ENCODE results near the gene POC5.

POC5 gene

GRCh38 chr5:75670577-75670976 is 46.7 kb downstream of the POC5 start:
- peak overlapping the region; percentile 34 for H3K9ac ChIP-seq (ENCODE audit: low read depth, low read length)
- H3K4me1 ChIP-seq (ENCODE audit: control insufficient read depth, insufficient read depth, low read length) = peaks cover 47% of the 10 kb centered on the region
- H3K4me3 ChIP-seq (ENCODE audit: low read length) = no peak overlapping the region
- H3K27me3 ChIP-seq (ENCODE audit: control insufficient read depth, insufficient read depth, low read length) = no peaks in the 10 kb centered on the region
- H3K9me3 ChIP-seq (replicated peaks; ENCODE audit: low read length) = no peaks in the 10 kb centered on the region
- H3K4me2 ChIP-seq (ENCODE audit: low read length) = no peak overlapping the region
- peaks cover 2% of the 10 kb centered on the region for H3K36me3 ChIP-seq (ENCODE audit: insufficient read depth, low read length)

- no peak overlapping the region for H3K9ac ChIP-seq (ENCODE audit: low read depth, low read length)
- H3K9me3 ChIP-seq (replicated peaks; ENCODE audit: low read length) = no peaks in the 10 kb centered on the region
- peak overlapping the region; percentile 59 for H3K4me2 ChIP-seq (ENCODE audit: low read length)
- H3K4me3 ChIP-seq (ENCODE audit: low read length) = peak overlapping the region; percentile 20
- peaks cover 47% of the 10 kb centered on the region for H3K4me1 ChIP-seq (ENCODE audit: control insufficient read depth, insufficient read depth, low read length)
- no peaks in the 10 kb centered on the region for H3K27me3 ChIP-seq (ENCODE audit: control insufficient read depth, insufficient read depth, low read length)
- H3K36me3 ChIP-seq (ENCODE audit: insufficient read depth, low read length) = peaks cover 2% of the 10 kb centered on the region
These were observed 48.1 kb downstream of the POC5 start for GRCh38 chr5:75668977-75669689.

- no peak overlapping the region for H3K9ac ChIP-seq (ENCODE audit: low read depth, low read length)
- H3K9me3 ChIP-seq (replicated peaks; ENCODE audit: low read length) = no peaks in the 10 kb centered on the region
- peaks cover 47% of the 10 kb centered on the region for H3K4me1 ChIP-seq (ENCODE audit: control insufficient read depth, insufficient read depth, low read length)
- H3K27me3 ChIP-seq (ENCODE audit: control insufficient read depth, insufficient read depth, low read length) = no peaks in the 10 kb centered on the region
- H3K4me2 ChIP-seq (ENCODE audit: low read length) = no peak overlapping the region
- peaks cover 2% of the 10 kb centered on the region for H3K36me3 ChIP-seq (ENCODE audit: insufficient read depth, low read length)
- no peak overlapping the region for H3K4me3 ChIP-seq (ENCODE audit: low read length)
These were observed 48.8 kb downstream of the POC5 start for GRCh38 chr5:75668445-75668844.

- Histone ChIP-seq H3K36me3 (ENCODE audit: insufficient read depth, low read length) (no peaks in the 10 kb centered on the region), H3K27me3 (ENCODE audit: control insufficient read depth, insufficient read depth, low read length) (no peaks in the 10 kb centered on the region), H3K9me3 (replicated peaks; ENCODE audit: low read length) (no peaks in the 10 kb centered on the region), H3K4me1 (ENCODE audit: control insufficient read depth, insufficient read depth, low read length) (peaks cover 41% of the 10 kb centered on the region), H3K4me2 (ENCODE audit: low read length) (no peak overlapping the region), H3K9ac (ENCODE audit: low read depth, low read length) (no peak overlapping the region), H3K4me3 (ENCODE audit: low read length) (no peak overlapping the region)
These were observed 49.7 kb downstream of the POC5 start for GRCh38 chr5:75667586-75667985.

- no peak overlapping the region for H3K9ac ChIP-seq (ENCODE audit: low read depth, low read length)
- no peaks in the 10 kb centered on the region for H3K9me3 ChIP-seq (replicated peaks; ENCODE audit: low read length)
- no peaks in the 10 kb centered on the region for H3K27me3 ChIP-seq (ENCODE audit: control insufficient read depth, insufficient read depth, low read length)
- no peak overlapping the region for H3K4me2 ChIP-seq (ENCODE audit: low read length)
- no peak overlapping the region for H3K4me3 ChIP-seq (ENCODE audit: low read length)
- H3K36me3 ChIP-seq (ENCODE audit: insufficient read depth, low read length) = no peaks in the 10 kb centered on the region
- H3K4me1 ChIP-seq (ENCODE audit: control insufficient read depth, insufficient read depth, low read length) = peaks cover 33% of the 10 kb centered on the region
These were observed 50.4 kb downstream of the POC5 start for GRCh38 chr5:75666801-75667200.

DNA sequence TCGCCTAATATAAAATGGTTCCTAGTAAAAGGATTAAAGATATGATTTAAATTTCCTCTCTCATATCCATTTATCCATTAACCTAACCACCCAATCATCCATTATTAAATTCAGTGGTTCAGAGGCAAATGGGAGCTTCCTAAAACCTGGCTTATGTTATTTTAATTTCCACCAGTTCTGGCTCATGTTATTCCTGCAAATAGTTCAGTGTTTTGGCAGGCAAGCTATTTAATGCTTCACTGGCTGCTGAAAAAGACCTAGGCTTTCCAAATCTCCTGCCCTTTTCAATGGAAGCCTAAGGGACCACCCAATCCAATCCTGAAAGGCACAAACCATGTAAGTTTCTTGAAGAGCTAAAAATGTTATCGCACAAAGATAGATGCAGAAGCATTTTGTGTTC is 52.3 kb downstream of the POC5 start:
- no peak overlapping the region for H3K4me2 ChIP-seq (ENCODE audit: low read length)
- H3K36me3 ChIP-seq (ENCODE audit: insufficient read depth, low read length) = no peaks in the 10 kb centered on the region
- H3K9me3 ChIP-seq (replicated peaks; ENCODE audit: low read length) = no peaks in the 10 kb centered on the region
- no peak overlapping the region for H3K4me3 ChIP-seq (ENCODE audit: low read length)
- no peaks in the 10 kb centered on the region for H3K27me3 ChIP-seq (ENCODE audit: control insufficient read depth, insufficient read depth, low read length)
- H3K4me1 ChIP-seq (ENCODE audit: control insufficient read depth, insufficient read depth, low read length) = peaks cover 17% of the 10 kb centered on the region
- no peak overlapping the region for H3K9ac ChIP-seq (ENCODE audit: low read depth, low read length)

GRCh38 chr5:75663579-75664284 is 53.5 kb downstream of the POC5 start:
- Histone ChIP-seq H3K9me3 (replicated peaks; ENCODE audit: low read length) (no peaks in the 10 kb centered on the region), H3K9ac (ENCODE audit: low read depth, low read length) (no peak overlapping the region), H3K27me3 (ENCODE audit: control insufficient read depth, insufficient read depth, low read length) (no peaks in the 10 kb centered on the region), H3K4me2 (ENCODE audit: low read length) (no peak overlapping the region), H3K4me1 (ENCODE audit: control insufficient read depth, insufficient read depth, low read length) (peaks cover 5% of the 10 kb centered on the region), H3K36me3 (ENCODE audit: insufficient read depth, low read length) (no peaks in the 10 kb centered on the region), H3K4me3 (ENCODE audit: low read length) (no peak overlapping the region)

- Histone ChIP-seq H3K27me3 (ENCODE audit: control insufficient read depth, insufficient read depth, low read length) (no peaks in the 10 kb centered on the region), H3K9me3 (replicated peaks; ENCODE audit: low read length) (no peaks in the 10 kb centered on the region), H3K36me3 (ENCODE audit: insufficient read depth, low read length) (no peaks in the 10 kb centered on the region), H3K4me1 (ENCODE audit: control insufficient read depth, insufficient read depth, low read length) (peaks cover under 1% of the 10 kb centered on the region), H3K4me2 (ENCODE audit: low read length) (no peak overlapping the region), H3K9ac (ENCODE audit: low read depth, low read length) (no peak overlapping the region), H3K4me3 (ENCODE audit: low read length) (no peak overlapping the region)
These were observed 55.2 kb downstream of the POC5 start for GRCh38 chr5:75662061-75662460.

GRCh38 chr5:75660678-75661465 is 56.4 kb downstream of the POC5 start:
- Histone ChIP-seq H3K9ac (ENCODE audit: low read depth, low read length) (no peak overlapping the region), H3K9me3 (replicated peaks; ENCODE audit: low read length) (no peaks in the 10 kb centered on the region), H3K27me3 (ENCODE audit: control insufficient read depth, insufficient read depth, low read length) (no peaks in the 10 kb centered on the region), H3K4me2 (ENCODE audit: low read length) (no peak overlapping the region), H3K4me3 (ENCODE audit: low read length) (no peak overlapping the region), H3K36me3 (ENCODE audit: insufficient read depth, low read length) (no peaks in the 10 kb centered on the region), H3K4me1 (ENCODE audit: control insufficient read depth, insufficient read depth, low read length) (peaks cover 7% of the 10 kb centered on the region)

DNA sequence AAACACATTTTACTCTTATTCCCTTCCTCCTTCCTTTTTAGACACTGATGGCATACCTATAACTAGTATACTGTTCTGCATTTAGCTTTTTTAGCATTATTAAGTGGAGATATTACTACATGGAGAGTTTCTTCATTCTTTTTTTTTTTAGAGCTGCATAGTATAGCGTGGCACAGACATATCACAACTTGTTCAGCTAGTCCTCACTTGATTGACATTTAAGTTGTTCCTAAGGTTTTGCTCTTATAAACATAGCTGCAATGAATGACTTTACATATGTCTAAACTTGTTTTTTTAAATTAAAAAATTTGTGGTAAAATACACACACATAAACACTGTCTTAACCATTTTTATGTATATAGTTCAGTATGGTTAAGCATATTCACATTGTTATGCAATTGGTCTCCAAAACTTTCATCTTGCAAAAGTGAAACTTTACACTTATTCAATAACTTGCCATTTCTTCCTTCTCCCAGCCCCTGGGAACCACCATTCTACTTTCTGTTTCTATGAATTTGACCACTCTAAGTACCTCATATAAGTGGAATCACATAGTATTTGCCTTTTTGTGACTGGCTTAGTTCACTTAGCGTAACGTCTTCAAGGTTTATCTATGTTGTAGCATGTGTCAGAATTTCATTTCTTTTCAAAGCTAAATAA is 57.3 kb downstream of the POC5 start:
- H3K27me3 ChIP-seq (ENCODE audit: control insufficient read depth, insufficient read depth, low read length) = no peaks in the 10 kb centered on the region
- H3K9ac ChIP-seq (ENCODE audit: low read depth, low read length) = no peak overlapping the region
- peaks cover 7% of the 10 kb centered on the region for H3K4me1 ChIP-seq (ENCODE audit: control insufficient read depth, insufficient read depth, low read length)
- H3K9me3 ChIP-seq (replicated peaks; ENCODE audit: low read length) = no peaks in the 10 kb centered on the region
- H3K4me2 ChIP-seq (ENCODE audit: low read length) = no peak overlapping the region
- H3K36me3 ChIP-seq (ENCODE audit: insufficient read depth, low read length) = no peaks in the 10 kb centered on the region
- H3K4me3 ChIP-seq (ENCODE audit: low read length) = no peak overlapping the region

GRCh38 chr5:75656311-75657003 is 60.8 kb downstream of the POC5 start:
- Histone ChIP-seq H3K36me3 (ENCODE audit: insufficient read depth, low read length) (no peaks in the 10 kb centered on the region), H3K9me3 (replicated peaks; ENCODE audit: low read length) (no peaks in the 10 kb centered on the region), H3K4me2 (ENCODE audit: low read length) (peak overlapping the region; percentile 88), H3K4me1 (ENCODE audit: control insufficient read depth, insufficient read depth, low read length) (peaks cover 12% of the 10 kb centered on the region), H3K27me3 (ENCODE audit: control insufficient read depth, insufficient read depth, low read length) (no peaks in the 10 kb centered on the region), H3K9ac (ENCODE audit: low read depth, low read length) (peak overlapping the region; percentile 82), H3K4me3 (ENCODE audit: low read length) (peak overlapping the region; percentile 79)
